ENCODE measurements around the gene OVCA2.

Gene OVCA2

DNA sequence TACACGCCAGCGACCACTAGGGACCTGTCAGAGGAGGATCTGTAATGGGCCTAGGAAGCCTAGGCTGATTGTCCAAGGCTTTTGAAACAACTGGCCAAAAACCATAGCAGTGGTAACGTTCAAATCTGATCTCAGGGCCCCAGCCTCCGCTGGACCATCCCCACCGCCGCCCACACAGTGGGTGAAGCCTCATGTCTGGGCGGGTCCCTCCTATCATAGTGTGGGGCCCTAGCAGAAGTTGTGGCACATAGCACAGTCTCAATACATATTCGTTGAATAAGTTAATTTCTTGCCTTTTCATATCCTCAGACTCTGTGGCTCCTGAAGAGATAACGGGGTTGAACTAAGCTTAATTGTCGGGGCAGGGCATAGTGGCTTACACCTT, 11.1 kb upstream of the OVCA2 start:
- H3K4me3 ChIP-seq (ENCODE audit: low read depth, low read length): peak overlapping the region; percentile 97
- peaks cover 0 to 20% of the 10 kb centered on the region in 2 experiments; a peak in 1 of 3 replicates for H3K36me3 ChIP-seq (ENCODE audit: control insufficient read depth in 2 of 2, insufficient read depth in 1 of 2, low read length in 2 of 2)
- POLR2A ChIA-PET: interaction anchor here (1.6 kb wide), 1 partner anchor 273 kb away, joined by 4 read pairs; the partner anchor contains the start of genes SMG6 and SRR
- peak overlapping the region; percentile 84 for H3K27ac ChIP-seq (ENCODE audit: extremely low read depth, low read depth, low read length)
- H3K9me3 ChIP-seq (ENCODE audit: control insufficient read depth, insufficient read depth, low read depth, low read length): no peaks in the 10 kb centered on the region
- H3K4me1 ChIP-seq (ENCODE audit: control insufficient read depth, insufficient read depth, low read length): peaks cover 5% of the 10 kb centered on the region
- CTCF ChIA-PET: interaction anchor here (0.7 to 12.2 kb wide), 8 partner anchors 10 to 310 kb away, joined by 3 to 145 read pairs (median 6); no protein-coding TSS in a partner anchor
- TF ChIP-seq OVOL3 (tag by site-specific recombination; IDR thresholded peaks at IDR 0.05) (no peak), EGR2 (tag by site-specific recombination; IDR thresholded peaks at IDR 0.05; ENCODE audit: low read depth) (peak; percentile 45; the same call in 1 of the 2 replicates), ZNF248 (tag by site-specific recombination; IDR thresholded peaks at IDR 0.05) (no peak), TRIM28 (IDR thresholded peaks at IDR 0.05; ENCODE audit: borderline replicate concordance, low read length) (0 out of 2 replicates have a peak, but pooled peaks have one; percentile 9), ZNF654 (tag by site-specific recombination; IDR thresholded peaks at IDR 0.05; ENCODE audit: low read depth) (peak; percentile 33; the same call in 1 of the 2 replicates), ZNF16 (tag by site-specific recombination; IDR thresholded peaks at IDR 0.05; ENCODE audit: low read depth) (no peak), ZBTB7A (tag by site-specific recombination; IDR thresholded peaks at IDR 0.05; ENCODE audit: low read depth) (no peak), SP2 (tag by site-specific recombination; IDR thresholded peaks at IDR 0.05) (peak; percentile 67), ZNF157 (tag by site-specific recombination; IDR thresholded peaks at IDR 0.05) (no peak), ZFHX2 (tag by site-specific recombination; conservative IDR thresholded peaks at IDR 0.05) (peak; percentile 66; the same call in 1 of the 2 replicates), ZNF366 (tag by site-specific recombination; conservative IDR thresholded peaks at IDR 0.05) (no peak)
- TF ChIP-seq, protein P1, sequence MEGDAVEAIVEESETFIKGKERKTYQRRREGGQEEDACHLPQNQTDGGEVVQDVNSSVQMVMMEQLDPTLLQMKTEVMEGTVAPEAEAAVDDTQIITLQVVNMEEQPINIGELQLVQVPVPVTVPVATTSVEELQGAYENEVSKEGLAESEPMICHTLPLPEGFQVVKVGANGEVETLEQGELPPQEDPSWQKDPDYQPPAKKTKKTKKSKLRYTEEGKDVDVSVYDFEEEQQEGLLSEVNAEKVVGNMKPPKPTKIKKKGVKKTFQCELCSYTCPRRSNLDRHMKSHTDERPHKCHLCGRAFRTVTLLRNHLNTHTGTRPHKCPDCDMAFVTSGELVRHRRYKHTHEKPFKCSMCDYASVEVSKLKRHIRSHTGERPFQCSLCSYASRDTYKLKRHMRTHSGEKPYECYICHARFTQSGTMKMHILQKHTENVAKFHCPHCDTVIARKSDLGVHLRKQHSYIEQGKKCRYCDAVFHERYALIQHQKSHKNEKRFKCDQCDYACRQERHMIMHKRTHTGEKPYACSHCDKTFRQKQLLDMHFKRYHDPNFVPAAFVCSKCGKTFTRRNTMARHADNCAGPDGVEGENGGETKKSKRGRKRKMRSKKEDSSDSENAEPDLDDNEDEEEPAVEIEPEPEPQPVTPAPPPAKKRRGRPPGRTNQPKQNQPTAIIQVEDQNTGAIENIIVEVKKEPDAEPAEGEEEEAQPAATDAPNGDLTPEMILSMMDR (tag by site-specific recombination; IDR thresholded peaks at IDR 0.05): peak; percentile 65; the same call in 1 of the 2 replicates
- TF ChIP-seq, protein P2, sequence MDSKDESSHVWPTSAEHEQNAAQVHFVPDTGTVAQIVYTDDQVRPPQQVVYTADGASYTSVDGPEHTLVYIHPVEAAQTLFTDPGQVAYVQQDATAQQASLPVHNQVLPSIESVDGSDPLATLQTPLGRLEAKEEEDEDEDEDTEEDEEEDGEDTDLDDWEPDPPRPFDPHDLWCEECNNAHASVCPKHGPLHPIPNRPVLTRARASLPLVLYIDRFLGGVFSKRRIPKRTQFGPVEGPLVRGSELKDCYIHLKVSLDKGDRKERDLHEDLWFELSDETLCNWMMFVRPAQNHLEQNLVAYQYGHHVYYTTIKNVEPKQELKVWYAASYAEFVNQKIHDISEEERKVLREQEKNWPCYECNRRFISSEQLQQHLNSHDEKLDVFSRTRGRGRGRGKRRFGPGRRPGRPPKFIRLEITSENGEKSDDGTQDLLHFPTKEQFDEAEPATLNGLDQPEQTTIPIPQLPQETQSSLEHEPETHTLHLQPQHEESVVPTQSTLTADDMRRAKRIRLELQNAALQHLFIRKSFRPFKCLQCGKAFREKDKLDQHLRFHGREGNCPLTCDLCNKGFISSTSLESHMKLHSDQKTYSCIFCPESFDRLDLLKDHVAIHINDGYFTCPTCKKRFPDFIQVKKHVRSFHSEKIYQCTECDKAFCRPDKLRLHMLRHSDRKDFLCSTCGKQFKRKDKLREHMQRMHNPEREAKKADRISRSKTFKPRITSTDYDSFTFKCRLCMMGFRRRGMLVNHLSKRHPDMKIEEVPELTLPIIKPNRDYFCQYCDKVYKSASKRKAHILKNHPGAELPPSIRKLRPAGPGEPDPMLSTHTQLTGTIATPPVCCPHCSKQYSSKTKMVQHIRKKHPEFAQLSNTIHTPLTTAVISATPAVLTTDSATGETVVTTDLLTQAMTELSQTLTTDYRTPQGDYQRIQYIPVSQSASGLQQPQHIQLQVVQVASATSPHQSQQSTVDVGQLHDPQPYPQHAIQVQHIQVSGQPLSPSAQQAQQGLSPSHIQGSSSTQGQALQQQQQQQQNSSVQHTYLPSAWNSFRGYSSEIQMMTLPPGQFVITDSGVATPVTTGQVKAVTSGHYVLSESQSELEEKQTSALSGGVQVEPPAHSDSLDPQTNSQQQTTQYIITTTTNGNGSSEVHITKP (tag by site-specific recombination; IDR thresholded peaks at IDR 0.05): peak; percentile 78

DNA sequence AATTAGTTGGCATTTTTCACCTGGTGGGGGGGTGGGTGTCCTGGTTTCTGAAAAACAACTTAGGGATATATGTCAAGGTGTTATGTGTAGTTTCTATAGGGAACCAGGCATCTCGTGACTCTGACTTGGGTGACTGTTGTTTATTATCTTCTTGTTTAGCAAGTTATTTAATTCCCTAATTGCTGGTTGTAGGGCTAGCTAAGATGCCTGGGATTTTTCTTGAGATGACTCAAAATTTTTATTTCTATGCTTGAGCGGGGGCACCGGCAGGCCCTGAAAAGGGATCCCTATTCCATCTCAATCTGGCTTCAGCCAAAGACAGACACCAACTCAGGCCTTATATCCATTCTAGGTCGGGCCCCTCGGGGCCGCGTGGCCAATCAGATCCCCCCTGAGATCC, 8.7 kb upstream of the OVCA2 start:
- H3K4me1 ChIP-seq (ENCODE audit: control insufficient read depth, insufficient read depth, low read length): peaks cover 5% of the 10 kb centered on the region
- H3K4me3 ChIP-seq (ENCODE audit: low read depth, low read length): no peak overlapping the region
- H3K9me3 ChIP-seq (ENCODE audit: control insufficient read depth, insufficient read depth, low read depth, low read length): no peaks in the 10 kb centered on the region
- no peak overlapping the region for H3K27ac ChIP-seq (ENCODE audit: extremely low read depth, low read depth, low read length)
- peak; percentile 26; the same call in 1 of the 2 replicates for TF ChIP-seq SP7 (tag by site-specific recombination; IDR thresholded peaks at IDR 0.05)
- TF ChIP-seq, protein P3, sequence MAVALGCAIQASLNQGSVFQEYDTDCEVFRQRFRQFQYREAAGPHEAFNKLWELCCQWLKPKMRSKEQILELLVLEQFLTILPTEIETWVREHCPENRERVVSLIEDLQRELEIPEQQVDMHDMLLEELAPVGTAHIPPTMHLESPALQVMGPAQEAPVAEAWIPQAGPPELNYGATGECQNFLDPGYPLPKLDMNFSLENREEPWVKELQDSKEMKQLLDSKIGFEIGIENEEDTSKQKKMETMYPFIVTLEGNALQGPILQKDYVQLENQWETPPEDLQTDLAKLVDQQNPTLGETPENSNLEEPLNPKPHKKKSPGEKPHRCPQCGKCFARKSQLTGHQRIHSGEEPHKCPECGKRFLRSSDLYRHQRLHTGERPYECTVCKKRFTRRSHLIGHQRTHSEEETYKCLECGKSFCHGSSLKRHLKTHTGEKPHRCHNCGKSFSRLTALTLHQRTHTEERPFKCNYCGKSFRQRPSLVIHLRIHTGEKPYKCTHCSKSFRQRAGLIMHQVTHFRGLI (tag by site-specific recombination; IDR thresholded peaks at IDR 0.05): no peak
- peaks cover 0 to 44% of the 10 kb centered on the region in 2 experiments; a peak in 2 of 3 replicates for H3K36me3 ChIP-seq (ENCODE audit: control insufficient read depth in 2 of 2, insufficient read depth in 1 of 2, low read length in 2 of 2)
- ChIA-PET POLR2A (no interaction called here), CTCF (interaction anchor here (0.6 to 12.2 kb wide), 4 partner anchors 123 to 312 kb away, joined by 3 to 145 read pairs (median 4); no protein-coding TSS in a partner anchor)
